Glomerular visceral epithelial cell (primary cell): ENCODE data around the gene LMNTD1.
A peak's percentile ranks its signal among the peaks of the same experiment; 100 is the strongest.

ENCODE experiments used
- DNase-seq: peaks from one replicate; pipeline ENCODE4 v3.0.0-alpha.2; 2016; ENCODE audit errors: extremely low spot score

Gene LMNTD1

GRCh38 chr12:25552681-25553080 is 402 bp downstream of the LMNTD1 start:
- DNase-seq = no peak

GRCh38 chr12:25550186-25550585 is 2.9 kb downstream of the LMNTD1 start:
- DNase-seq = no peak

DNA sequence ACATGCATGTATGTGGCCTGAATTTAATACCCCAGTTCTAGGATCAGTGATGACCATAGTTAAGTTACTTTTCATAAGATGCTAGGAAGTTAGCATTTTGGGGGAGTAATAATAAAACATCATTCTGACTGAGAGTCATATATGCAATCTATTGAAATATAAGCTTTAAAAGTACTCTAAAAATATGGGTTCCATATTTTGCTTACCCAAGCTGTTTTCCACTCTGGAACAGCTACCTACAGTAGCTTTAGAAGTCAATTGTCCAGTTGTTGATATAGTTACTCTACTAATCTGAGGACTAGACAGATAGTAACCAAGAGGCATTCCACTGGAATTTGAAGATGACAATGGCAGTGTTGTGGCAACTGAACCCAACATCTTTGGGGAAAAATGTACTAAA is 4.0 kb downstream of the LMNTD1 start:
- DNase-seq = no peak

GRCh38 chr12:25546318-25546717 is 6.8 kb downstream of the LMNTD1 start:
- no peak for DNase-seq

GRCh38 chr12:25533150-25533549 is 19.9 kb downstream of the LMNTD1 start:
- DNase-seq = no peak

DNA sequence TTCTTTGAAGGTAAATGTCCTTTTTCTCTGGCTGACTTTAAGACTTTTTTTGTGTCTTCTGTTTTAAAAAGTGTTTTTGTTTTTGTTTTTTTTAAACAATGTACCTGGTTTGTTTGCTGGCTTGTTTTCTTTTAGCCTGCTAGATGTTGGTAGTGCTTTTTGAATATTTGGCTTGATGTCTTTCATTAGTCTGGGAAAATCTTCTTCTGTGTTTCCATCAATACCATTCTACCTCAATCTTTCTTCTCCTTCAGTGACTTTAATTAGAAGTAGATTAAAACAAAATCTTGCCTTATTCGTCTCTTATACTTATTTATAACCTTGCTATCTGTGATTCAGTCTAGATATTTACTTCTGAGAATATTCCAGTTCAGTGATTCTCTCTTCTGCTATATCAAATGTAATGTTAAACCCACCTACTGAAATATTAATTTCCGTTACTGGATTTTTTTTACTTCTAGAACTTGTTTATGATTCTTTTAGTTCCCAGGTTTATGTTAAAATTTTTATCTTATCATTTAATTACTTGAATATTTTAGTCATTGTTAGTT is 21.5 kb downstream of the LMNTD1 start:
- DNase-seq = no peak

DNA sequence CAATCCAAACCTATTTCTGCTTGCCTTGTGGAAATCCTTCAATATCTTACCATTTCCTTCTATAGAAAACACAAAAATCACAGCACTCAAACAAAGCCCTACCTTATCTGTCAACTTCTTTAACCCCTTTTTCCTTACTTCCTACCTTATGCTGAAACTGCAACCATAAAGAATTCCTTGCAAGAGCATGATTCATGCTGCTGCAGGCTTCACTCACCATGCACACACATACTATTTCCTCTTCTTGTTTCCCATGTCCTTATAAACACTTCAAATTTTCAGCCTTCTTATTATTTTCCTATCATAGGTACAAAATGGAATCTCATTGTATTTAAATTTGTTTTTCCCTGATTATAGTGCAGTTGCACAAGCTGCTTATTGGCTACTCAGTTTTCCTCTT is 23.3 kb downstream of the LMNTD1 start:
- peak; percentile 11 for DNase-seq

DNA sequence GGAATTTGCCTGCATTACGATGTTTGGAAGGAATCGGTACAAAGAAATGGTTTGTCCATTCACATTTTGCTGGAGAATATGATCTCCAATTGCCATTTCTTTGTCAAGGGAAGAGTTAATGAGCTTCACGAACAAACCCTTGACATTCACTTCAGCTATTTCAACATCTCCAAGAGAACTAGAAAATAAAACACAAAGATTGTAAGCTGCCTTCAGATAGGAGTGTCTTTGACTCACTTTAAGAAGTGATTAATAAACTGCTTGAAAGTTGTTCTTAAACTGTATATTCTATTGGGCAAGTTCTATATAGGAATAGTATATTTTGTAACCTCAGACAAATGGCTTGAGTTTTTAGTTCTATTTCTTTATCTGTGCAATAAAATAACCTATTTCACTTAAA is 26.3 kb downstream of the LMNTD1 start:
- no peak for DNase-seq

GRCh38 chr12:25524366-25524765 is 28.7 kb downstream of the LMNTD1 start:
- no peak for DNase-seq

DNA sequence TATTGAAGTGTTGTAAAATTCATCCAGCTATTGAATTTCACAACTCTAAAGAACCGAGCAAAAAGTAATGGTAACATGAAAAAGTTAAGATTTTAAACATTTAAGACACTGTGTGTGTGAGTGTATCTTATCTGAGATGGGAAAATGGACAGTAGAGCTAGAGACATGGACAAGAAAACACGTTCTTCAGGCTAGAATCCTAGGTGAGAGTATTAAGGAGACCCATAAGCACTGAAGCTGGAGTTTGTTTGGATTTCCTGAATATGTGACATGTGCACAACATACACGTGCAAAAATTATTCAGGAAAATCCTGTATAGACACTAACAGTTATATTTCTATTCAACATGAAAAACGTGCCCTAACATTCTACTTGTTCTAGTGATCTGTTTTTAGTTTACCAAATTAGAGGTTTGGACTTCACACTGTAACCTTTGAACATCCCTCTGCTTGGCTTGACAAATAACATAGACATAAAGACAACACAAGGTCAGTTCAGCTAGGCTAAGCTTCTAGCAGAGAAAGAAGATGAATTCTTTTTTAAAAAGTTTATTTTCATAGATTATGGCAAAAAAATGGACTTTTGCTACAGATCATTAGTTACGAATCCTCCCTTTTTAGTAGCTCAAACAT is 31.3 kb downstream of the LMNTD1 start:
- DNase-seq = no peak

DNA sequence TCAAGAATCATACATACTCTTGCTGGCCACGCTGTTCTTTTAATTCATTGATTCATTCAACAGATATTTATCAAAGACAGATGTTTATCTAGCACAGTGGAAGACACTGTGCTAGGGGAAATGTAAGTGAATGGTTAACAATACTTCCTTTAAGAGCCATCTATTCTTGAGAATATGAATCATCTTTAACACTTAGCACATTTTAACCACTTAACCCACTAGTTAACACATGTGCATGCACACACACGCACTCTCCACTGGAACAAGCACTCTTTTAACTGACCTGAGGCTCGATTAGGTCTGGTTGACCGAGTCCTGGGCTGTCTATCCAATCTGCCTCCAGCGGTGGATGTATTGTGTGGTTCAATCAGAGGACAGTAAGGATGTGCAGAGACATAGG is 34.6 kb downstream of the LMNTD1 start:
- peak; percentile 82 for DNase-seq

- DNase-seq = no peak
Observed at GRCh38 chr12:25504744-25505143, 48.3 kb downstream of the LMNTD1 start.

DNA sequence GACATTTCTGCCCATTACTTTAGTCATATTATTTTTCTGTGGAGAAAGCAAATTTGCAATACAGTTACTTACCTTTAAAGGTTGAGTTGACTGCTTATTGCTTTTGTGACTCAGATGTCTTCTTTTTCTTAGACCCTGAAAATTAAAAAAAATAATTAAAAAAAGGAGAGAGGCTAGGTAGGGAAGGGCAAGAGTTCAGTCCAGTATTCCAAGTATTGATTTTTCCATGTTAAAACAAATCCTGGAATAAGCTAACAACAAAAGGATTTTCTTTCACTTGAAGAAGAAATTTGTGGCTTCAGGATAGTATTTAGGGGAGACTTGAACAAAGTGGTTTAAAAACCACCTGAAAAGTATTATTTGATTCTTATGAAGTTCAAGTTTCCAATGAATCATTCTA is 49.4 kb downstream of the LMNTD1 start:
- no peak for DNase-seq

DNA sequence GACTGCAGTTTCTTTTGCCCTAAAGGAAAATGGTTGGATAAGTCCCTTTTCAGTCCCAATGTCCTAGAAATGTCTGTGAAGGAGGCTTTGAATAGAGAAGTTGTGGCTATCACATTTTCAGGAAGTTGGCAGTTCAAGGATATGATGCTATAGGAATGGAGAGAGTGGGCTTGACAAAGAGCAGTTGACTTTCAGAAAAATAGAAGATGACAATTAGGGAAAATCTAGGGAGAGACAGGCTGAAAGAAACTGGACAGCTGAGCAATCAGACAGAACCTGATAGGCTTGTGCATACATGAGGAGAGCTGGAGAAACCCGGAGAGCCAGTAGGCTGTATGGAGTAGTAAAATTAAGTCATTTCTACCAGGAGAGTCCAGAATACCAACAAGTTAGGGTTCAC is 50.5 kb downstream of the LMNTD1 start:
- no peak for DNase-seq

DNA sequence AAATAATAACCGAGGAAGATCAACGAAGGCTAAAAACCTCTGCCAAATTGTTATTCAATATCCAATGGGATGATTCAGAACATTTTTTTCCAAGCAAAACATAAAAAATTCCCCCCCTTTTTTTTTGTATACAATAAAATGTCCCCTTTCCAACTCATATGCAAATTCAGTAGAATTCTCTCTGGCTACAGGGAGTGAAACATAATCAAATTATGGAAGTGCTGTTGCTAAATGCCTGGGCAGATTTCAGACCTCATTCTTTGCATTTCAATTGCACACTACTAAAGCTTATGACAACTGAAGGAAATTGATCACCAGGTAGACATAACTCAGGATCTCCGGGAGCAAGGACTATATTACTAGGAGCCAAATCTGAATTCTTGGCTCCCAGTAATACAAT is 51.0 kb downstream of the LMNTD1 start:
- DNase-seq = no peak

- DNase-seq = peak; percentile 25
Observed at GRCh38 chr12:25501549-25501948, 51.5 kb downstream of the LMNTD1 start.

GRCh38 chr12:25500651-25501050 is 52.4 kb downstream of the LMNTD1 start:
- peak; percentile 44 for DNase-seq

DNA sequence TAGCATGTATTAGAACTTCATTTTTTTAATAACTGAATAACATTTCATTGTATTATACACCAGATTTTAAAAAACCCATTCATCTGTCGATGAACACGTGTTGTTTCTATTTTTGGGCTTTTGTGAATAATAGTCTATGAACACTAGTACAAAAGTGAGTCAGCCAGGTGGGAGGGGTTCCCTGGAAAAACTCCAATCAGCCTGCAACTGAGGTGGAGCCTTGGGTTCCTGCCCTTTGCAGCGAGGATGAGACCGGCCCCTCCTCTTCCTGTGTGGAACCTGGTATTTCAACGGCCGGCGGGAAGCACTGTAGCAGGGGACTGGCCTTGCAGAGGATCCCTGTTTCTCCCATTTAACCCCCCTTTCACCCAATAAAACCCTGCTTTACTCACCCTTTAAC is 56.1 kb downstream of the LMNTD1 start:
- peak; percentile 21 for DNase-seq

- DNase-seq = peak; percentile 66
Observed at GRCh38 chr12:25496098-25496587, 56.9 kb downstream of the LMNTD1 start.

GRCh38 chr12:25495331-25496097 is 57.6 kb downstream of the LMNTD1 start:
- DNase-seq = peak; percentile 92

DNA sequence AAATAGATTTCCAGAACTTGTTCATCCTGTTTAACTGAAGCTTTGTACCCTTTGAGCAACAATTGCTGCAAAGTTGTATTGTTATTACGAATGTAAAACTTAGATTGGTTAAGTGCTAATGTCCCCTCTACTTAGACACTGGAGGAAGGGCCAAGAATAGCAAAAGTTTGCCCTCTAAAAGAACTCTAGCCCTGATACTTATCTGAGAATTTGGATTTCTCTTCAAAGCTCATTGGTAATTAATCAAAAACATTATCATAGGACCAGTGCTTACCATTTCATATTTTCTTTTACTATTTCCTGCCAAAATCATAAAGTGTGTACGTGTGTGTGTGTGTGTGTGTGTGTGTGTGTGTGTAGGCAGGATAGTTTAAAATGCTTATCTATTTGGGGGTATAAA is 58.2 kb downstream of the LMNTD1 start:
- no peak for DNase-seq

DNA sequence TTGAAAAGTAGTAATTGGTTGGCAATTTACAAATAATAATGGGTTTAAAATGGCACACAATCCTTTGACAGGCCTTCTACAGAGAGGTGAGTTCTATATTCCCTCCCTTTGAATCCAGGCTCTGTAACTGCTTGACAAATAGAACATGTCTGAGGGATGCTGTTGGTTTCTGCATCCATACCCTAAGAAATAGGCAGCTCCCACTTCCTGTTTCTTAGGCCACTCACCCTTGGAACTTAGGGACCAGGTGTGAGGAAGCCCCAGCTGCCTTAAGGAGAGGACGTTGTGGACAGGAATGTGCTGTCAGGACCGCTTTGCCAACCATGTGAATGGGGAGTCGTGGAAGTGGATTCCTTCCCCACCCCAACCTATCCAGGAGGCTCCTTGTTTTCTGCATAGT is 59.4 kb downstream of the LMNTD1 start:
- no peak for DNase-seq
